Right cardiac atrium (tissue), 5 donors: ENCODE measurements around the gene ANO7. TPM values are rescaled to one million over a fixed set of nuclear protein-coding genes. Genes with fewer than 3 reads are reported as not detected.
A peak's percentile ranks its signal among the peaks of the same experiment; 100 is the strongest.

ENCODE experiments used
- ATAC-seq, 2 donors: fragments of 200-7000 bp; cut with Tn5 transposase; one replicate each; pipeline versions ENCODE4 v1.8.0 to v1.9.1; 2020; ENCODE audit warnings: moderate library complexity in 2 of 2, mild to moderate bottlenecking in 1 of 2
- DNase-seq, 3 donors: peaks; one replicate each; pipeline ENCODE4 v3.0.0-alpha.2; 2020
- H3K27ac ChIP-seq: one replicate; pipeline ENCODE4 v1.5.1; 2013; ENCODE audit warnings: mild to moderate bottlenecking, low read length, control low read depth, moderate library complexity
- H3K27me3 ChIP-seq: one replicate; pipeline ENCODE4 v1.6.1; 2013; ENCODE audit not compliant: control insufficient read depth, insufficient read depth
- H3K4me1 ChIP-seq: one replicate; pipeline ENCODE4 v1.6.1; 2013; ENCODE audit warnings: low read length; ENCODE audit not compliant: control insufficient read depth, insufficient read depth
- H3K4me3 ChIP-seq: one replicate; pipeline ENCODE4 v1.5.1; 2013; ENCODE audit warnings: low read length, control low read depth
- H3K9me3 ChIP-seq: one replicate; pipeline ENCODE4 v1.6.1; 2013; ENCODE audit warnings: low read length; ENCODE audit not compliant: control insufficient read depth
- WGBS: extraction: QIAGEN DNeasy Blood & Tissue Kit; methylation state at CpG from one replicate; pipeline ENCODE4 v1.1.7; 2013; 5-methylcytosine and 5-hydroxymethylcytosine counted together
- intact Hi-C, 4 donors: fragments of 100-400 bp; cut with DNase I; formaldehyde crosslinking; loops; one replicate each; pipeline versions ENCODE4 v1.11.0 to v1.14.0; 2022 to 2023
- long read RNA-seq, 4 donors: library from polyadenylated mRNA; unstranded; transcript quantifications; one replicate each; pipeline ENCODE4 v2.0.0, GENCODE V29; 2020 to 2021
- polyA plus RNA-seq: library from polyadenylated mRNA; stranded (reverse); fragments of 200-250 nt; gene quantifications from one replicate; pipeline ENCODE4 v1.2.3, GENCODE V29; 2013
- total RNA-seq, 4 donors: library from RNA; stranded (reverse); fragmentation: NEBNext Ultra II Directional; extraction: Animal tissue kit (Norgen Biotek cat#: 25700); gene quantifications; one replicate each; pipeline ENCODE4 v1.2.1, GENCODE V29; 2021
- donor health status: healthy with polysubstance abuse.
- donor health status: DM: no; HTN: yes; CAD: no.
- donor health status: DM: no; HTN: no; CAD: no.
- donor health status: DM: no; HTN: yes; CAD: no; lungs with severe emphysema.
- donor health status: DM: yes; HTN: yes; CAD: no.

The ANO7 gene, protein sequence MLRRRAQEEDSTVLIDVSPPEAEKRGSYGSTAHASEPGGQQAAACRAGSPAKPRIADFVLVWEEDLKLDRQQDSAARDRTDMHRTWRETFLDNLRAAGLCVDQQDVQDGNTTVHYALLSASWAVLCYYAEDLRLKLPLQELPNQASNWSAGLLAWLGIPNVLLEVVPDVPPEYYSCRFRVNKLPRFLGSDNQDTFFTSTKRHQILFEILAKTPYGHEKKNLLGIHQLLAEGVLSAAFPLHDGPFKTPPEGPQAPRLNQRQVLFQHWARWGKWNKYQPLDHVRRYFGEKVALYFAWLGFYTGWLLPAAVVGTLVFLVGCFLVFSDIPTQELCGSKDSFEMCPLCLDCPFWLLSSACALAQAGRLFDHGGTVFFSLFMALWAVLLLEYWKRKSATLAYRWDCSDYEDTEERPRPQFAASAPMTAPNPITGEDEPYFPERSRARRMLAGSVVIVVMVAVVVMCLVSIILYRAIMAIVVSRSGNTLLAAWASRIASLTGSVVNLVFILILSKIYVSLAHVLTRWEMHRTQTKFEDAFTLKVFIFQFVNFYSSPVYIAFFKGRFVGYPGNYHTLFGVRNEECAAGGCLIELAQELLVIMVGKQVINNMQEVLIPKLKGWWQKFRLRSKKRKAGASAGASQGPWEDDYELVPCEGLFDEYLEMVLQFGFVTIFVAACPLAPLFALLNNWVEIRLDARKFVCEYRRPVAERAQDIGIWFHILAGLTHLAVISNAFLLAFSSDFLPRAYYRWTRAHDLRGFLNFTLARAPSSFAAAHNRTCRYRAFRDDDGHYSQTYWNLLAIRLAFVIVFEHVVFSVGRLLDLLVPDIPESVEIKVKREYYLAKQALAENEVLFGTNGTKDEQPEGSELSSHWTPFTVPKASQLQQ
- total RNA-seq, result 1 to 10 TPM in 3 of 4 donors, under 1 TPM in 1; 0.89 to 2.1 (median 1.2) TPM
- polyA plus RNA-seq, result 1.1 TPM
- long read RNA-seq, donor 1, partial matches to known transcripts, result 0 of 6 reads
- long read RNA-seq, donor 1, other reads (novel, unspliced or antisense), result 6 of 6 reads
- long read RNA-seq, donor 2, result 0 reads
- long read RNA-seq, donor 3, partial matches to known transcripts, result 0 of 7 reads
- long read RNA-seq, donor 3, other reads (novel, unspliced or antisense), result 7 of 7 reads
- long read RNA-seq, donor 4, partial matches to known transcripts, result 2 of 5 reads
- long read RNA-seq, donor 4, other reads (novel, unspliced or antisense), result 1 of 5 reads

DNA sequence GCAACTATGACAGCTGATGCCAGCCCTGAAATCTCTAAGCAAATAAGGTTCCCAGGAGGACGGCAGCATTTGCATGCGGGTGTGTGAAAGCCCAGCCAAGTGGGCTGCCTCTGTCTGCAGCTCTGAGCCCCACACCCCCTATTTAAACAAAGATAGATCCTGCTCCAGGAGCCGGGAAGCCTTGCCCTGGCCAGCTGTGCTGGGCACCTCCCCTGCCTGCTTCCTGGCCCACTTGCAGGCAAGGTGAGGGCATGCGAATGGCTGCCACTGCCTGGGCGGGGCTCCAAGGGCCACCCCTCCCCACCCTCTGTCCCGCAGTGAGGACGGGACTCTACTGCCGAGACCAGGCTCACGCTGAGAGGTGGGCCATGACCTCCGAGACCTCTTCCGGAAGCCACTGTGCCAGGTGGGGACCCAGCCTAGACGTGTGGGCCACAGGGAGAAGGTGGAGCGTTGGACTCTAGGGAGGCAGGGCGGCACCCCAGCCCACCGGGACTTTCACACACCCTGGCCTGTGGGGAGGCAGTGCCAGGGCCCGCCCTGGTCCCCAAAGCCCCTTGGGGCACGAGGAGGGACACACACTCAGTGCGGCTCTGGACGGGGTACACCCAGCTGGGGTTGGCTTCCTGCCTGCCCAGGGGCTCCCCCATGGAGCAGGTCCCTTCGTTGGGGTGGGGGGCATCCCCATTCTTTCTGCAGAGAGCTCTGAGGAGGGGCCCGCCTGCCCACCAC, at the start of gene ANO7:
Gene ANO7, plus strand, starts transcription at position 317 of the 732 bp plus-strand sequence. CDS start 1,387 bp downstream, outside the sequence.
- H3K4me3 ChIP-seq, result no peak within 1 kb of the TSS
- intact Hi-C loops, result no loop called here
- DNase-seq (no peak), ATAC-seq (no peak)
- no peaks in the 10 kb centered on the region for H3K4me1 ChIP-seq
- WGBS, result 67% methylated on average over 21 of the region's 21 CpGs
- no peaks in the 10 kb centered on the region for H3K27me3 ChIP-seq
- no peaks in the 10 kb centered on the region for H3K9me3 ChIP-seq
- no peak within 1 kb of the TSS for H3K27ac ChIP-seq

DNA sequence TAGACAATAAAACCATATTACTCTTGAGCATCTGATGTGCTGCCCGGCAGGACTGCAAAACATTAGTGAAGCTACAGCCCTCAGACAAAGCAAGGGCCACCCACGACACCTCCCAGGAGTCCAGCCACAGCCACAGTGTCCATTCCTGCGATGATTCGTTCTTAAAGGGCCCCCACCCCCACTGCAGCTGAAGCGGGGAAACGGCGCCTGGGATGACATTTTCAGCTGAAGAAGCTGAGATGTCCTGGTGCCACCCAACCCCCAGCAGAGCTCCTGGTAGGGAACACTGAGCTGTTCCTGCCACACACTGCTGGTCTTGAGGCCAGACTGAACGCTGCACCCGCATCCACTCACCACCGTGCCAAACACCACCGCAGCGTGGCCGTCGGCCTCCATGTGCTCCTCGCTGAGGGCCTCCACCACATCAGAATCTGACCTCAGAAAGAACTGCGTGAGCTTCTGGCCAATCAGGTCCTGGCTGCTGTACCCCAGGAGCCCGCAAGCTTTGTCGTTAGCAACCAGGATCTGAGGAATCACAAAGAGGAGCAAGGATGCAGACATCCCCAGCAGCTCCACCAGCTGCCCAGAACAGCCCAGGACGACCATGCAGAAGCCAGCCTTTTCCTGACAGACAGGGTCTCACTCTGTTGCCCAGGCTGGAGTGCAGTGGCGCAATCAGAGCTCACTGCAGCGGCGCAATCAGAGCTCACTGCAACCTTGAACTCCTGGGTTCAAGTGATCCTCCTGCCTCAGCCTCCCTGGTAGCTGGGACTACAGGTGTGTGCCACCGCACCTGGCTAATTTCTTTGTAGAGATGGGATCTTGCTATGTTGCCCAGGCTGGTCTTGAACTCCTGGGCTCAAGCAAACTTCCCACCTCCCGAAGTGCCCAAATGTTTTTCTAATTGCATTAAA, 48.7 kb upstream of the ANO7 start:
- WGBS, result 95% methylated on average over 24 of the region's 24 CpGs
- Histone ChIP-seq H3K27ac (no peak overlapping the region), H3K4me3 (no peak overlapping the region), H3K4me1 (no peaks in the 10 kb centered on the region), H3K9me3 (no peaks in the 10 kb centered on the region), H3K27me3 (no peaks in the 10 kb centered on the region)
- ATAC-seq (no peak), DNase-seq (peak in 1 of 3 donors; percentile 5)
- intact Hi-C loops, result no loop called here

DNA sequence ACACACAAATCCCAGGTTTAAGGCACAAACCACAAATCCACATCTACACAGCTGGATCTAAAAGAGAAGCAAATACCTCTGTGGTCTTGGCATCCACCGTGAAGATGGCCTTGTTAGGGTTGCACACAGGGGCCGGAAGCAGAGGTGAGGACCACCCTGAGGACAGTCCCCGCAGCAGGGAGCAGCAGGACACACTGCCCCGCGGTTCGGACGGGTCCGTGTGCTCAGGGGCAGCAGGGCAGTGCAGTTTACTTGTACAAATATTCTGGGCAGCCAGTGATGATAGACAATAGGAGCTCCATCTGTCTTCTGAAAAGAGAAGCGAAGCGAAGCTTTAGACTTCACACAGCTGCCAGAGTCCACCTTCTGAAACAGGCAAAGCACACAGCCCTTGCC, 48.0 kb upstream of the ANO7 start:
- peak in 1 of 3 donors; percentile 0 for DNase-seq
- Histone ChIP-seq H3K9me3 (no peaks in the 10 kb centered on the region), H3K4me1 (no peaks in the 10 kb centered on the region), H3K4me3 (no peak overlapping the region), H3K27ac (no peak overlapping the region), H3K27me3 (no peaks in the 10 kb centered on the region)
- WGBS, result 96% methylated on average over 10 of the region's 10 CpGs
- no peak for ATAC-seq
- intact Hi-C loops, result no loop called here

DNA sequence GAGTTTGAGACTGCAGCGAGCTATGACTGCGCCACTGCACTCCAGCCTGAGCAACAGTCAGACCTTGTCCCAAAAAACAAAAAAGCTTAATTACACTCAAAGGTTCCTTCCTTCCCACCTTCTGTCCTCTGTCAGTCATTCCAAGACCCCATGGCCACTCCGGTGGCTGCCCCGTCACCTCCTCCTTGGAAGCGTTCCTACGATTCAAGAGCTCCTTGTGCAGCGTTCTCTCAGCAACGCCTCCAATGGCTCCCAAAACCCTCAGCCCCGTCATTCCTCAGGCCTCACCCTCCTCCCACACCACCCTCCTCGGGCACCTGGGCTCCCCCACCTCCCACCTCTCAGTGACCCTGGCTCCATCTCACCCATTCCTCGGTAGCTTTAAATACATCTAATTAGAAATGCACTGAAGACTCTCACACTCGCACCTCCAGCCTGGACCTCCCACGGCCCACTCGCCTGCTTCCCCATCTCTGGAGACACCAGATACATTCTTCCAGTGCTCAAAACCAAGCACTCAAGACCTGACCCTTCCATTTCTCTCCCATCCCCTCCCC, 47.2 kb upstream of the ANO7 start:
- WGBS, result 95% methylated on average over 14 of the region's 14 CpGs
- Histone ChIP-seq H3K4me3 (no peak overlapping the region), H3K4me1 (no peaks in the 10 kb centered on the region), H3K27me3 (no peaks in the 10 kb centered on the region), H3K27ac (no peak overlapping the region), H3K9me3 (no peaks in the 10 kb centered on the region)
- peak in 1 of 3 donors; percentile 7 for DNase-seq
- intact Hi-C loops, result no loop called here
- no peak for ATAC-seq

DNA sequence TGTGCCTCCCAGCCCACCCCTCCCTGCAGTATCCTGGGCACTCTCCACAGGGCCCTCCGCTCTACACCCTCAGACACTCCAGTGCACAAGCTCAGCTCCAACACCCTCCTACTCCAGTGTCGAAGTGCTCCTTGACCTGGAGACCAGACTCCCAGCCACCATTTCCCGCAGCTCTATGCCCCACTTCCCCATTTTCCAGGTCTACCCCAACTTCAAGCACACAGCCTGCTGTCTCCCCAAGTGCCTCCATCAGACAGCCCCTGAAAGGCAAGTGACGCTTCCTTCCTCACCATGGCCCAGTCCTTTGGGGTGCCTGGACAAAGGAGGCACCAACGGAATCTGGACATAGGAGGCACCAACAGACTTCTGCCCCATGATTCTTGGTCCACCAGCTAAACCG, 46.4 kb upstream of the ANO7 start:
- no peaks in the 10 kb centered on the region for H3K9me3 ChIP-seq

DNA sequence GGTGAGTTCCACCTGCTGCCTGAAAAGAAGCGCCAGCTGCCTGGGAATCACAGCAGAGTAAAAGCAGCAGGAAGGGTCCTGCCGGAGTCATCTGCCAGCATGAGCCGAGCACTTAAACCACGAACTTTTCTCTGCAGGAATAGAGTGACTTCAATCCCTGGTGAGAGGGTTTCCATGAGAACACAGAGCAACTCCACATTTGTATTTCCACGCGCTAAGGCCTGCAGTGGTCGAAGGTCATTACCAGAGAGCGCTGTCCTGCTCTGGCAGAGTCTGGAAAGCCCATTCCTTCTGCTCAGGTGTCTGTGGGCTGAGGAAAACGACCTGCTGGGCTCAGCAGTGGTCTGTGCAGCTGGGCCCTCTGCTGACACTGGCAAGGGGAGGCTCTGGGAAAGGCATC, 45.9 kb upstream of the ANO7 start:
- no peaks in the 10 kb centered on the region for H3K4me1 ChIP-seq
- H3K27ac ChIP-seq, result no peak overlapping the region
- DNase-seq, result peak in 1 of 3 donors; percentile 1
- ATAC-seq, result no peak
- intact Hi-C loops, result no loop called here
- WGBS, result 92% methylated on average over 9 of the region's 9 CpGs
- H3K27me3 ChIP-seq, result no peaks in the 10 kb centered on the region
- H3K4me3 ChIP-seq, result no peak overlapping the region
- no peaks in the 10 kb centered on the region for H3K9me3 ChIP-seq

More for the DNA sequence above, 46.4 kb upstream of the ANO7 start:
- no peaks in the 10 kb centered on the region for H3K4me1 ChIP-seq
- ATAC-seq, result no peak
- intact Hi-C loops, result no loop called here
- peak in 1 of 3 donors; percentile 0 for DNase-seq
- no peak overlapping the region for H3K27ac ChIP-seq
- H3K4me3 ChIP-seq, result no peak overlapping the region
- WGBS, result 93% methylated on average over 6 of the region's 6 CpGs
- no peaks in the 10 kb centered on the region for H3K27me3 ChIP-seq

DNA sequence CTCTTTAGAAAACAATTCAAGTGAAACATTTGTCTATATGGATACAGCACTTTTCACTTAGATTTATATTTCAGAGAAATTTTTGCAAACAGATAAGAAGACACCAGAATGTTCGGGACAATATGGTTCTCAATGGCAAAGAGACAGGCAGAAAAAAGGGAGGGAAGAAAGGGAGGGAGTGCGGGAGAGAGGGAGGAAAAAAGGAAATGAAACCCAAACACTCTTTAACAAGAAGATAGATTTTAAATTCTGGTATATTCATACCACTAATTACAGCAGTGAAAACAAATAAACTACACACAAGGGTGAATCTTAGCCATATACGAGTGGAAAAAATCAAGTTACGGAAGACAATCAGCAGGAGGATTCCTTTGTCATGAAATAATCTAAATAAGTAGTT, 42.2 kb upstream of the ANO7 start:
- intact Hi-C loops, result no loop called here
- WGBS, result 80% methylated on average over 4 of the region's 4 CpGs
- DNase-seq (no peak), ATAC-seq (no peak)
- no peak overlapping the region for H3K27ac ChIP-seq
- no peak overlapping the region for H3K4me3 ChIP-seq
- no peaks in the 10 kb centered on the region for H3K9me3 ChIP-seq
- peaks cover 3% of the 10 kb centered on the region for H3K4me1 ChIP-seq
- H3K27me3 ChIP-seq, result no peaks in the 10 kb centered on the region

DNA sequence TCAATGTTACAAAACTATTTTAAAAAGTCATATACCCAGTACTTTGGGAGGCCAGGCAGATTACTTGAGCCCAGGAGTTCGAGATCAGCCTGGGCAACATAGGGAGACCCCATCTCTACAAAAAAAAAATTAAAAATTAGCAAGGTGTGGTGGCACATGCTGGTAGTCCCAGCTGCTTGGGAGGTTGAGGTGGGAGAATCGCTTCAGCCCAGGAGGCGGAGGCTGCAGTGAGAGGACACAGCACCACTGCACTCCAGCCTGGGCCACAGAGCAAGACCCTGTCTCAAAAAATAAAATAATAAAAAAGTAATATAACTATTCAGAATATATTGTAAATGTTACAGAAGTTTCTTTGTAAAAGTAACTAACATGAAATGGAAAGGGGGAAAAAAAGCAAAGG, 41.1 kb upstream of the ANO7 start:
- 96% methylated on average over 3 of the region's 3 CpGs for WGBS
- intact Hi-C loops, result no loop called here
- H3K9me3 ChIP-seq, result no peaks in the 10 kb centered on the region
- no peak overlapping the region for H3K27ac ChIP-seq
- DNase-seq (peak in 1 of 3 donors; percentile 2), ATAC-seq (no peak)
- H3K4me3 ChIP-seq, result no peak overlapping the region
- H3K27me3 ChIP-seq, result no peaks in the 10 kb centered on the region
- H3K4me1 ChIP-seq, result peaks cover 3% of the 10 kb centered on the region

DNA sequence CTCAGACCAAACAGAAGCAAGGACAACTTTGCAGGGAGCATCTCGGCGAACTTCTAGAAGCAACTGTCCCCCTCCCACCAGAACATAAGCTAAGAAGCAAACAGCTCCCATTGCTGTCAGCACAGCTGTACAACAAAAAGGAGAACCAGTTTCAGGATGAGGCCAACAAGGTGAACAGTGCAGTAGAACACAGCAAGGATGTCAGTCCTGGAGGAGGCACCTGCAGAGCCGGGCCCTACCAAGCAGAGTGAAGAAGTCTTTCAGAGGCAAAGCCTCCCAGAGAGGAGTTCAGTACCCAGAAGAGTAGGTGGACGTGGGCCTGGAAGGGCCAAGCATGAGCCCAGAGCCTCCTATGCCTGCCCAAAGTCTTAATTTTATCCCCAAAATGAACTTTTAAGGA, 40.2 kb upstream of the ANO7 start:
- H3K4me1 ChIP-seq, result peaks cover 3% of the 10 kb centered on the region
- no peak overlapping the region for H3K27ac ChIP-seq
- H3K4me3 ChIP-seq, result no peak overlapping the region
- H3K9me3 ChIP-seq, result no peaks in the 10 kb centered on the region
- ATAC-seq (no peak), DNase-seq (peak in 1 of 3 donors; percentile 4)
- no peaks in the 10 kb centered on the region for H3K27me3 ChIP-seq
- 87% methylated on average over 4 of the region's 4 CpGs for WGBS
- intact Hi-C loops, result no loop called here
